K562 (cell line): ENCODE results near the gene KAZN. TPM values are rescaled to one million over a fixed set of nuclear protein-coding genes. Genes with fewer than 3 reads are reported as not detected.

Experiments
- CXXC5 ChIP-seq: fragments of 250-450 bp; sonication (Bioruptor Pico); IDR thresholded peaks from 2 replicates; pipeline ENCODE4 v1.8.0; 2022; ENCODE audit warnings: inconsistent platforms, mild to moderate bottlenecking, moderate library complexity
- E2F1 ChIP-seq: sonication (generic); formaldehyde crosslinking; IDR thresholded peaks from 2 replicates; pipeline ENCODE4 v1.8.1; 2023; ENCODE audit warnings: mild to moderate bottlenecking, missing genetic modification reagents, moderate library complexity
- EGR1 ChIP-seq: fragments of 450-650 bp; conservative IDR thresholded peaks from 2 replicates; pipeline ENCODE4 v1.6.1; 2017; ENCODE audit warnings: mild to moderate bottlenecking
- ELK3 ChIP-seq: fragments of 450-650 bp; formaldehyde crosslinking; IDR thresholded peaks from 2 replicates; pipeline ENCODE4 v1.4.0; 2020; ENCODE audit warnings: mild to moderate bottlenecking
- FOSL1 ChIP-seq: fragments of 200-800 bp; sonication (Bioruptor generic); conservative IDR thresholded peaks from 2 replicates; pipeline ENCODE4 v1.6.1; 2016; ENCODE audit warnings: missing genetic modification characterization, missing compliant biosample characterization
- HMG20A ChIP-seq: fragments of 450-650 bp; formaldehyde crosslinking; conservative IDR thresholded peaks from 2 replicates; pipeline ENCODE4 v1.4.0; 2020; ENCODE audit warnings: mild to moderate bottlenecking, mixed read lengths
- JUND ChIP-seq, 2 experiments: IDR thresholded peaks; 2 replicates in 1 of 2; 3 replicates in 1 of 2; pipeline ENCODE4 v1.6.1; 2011; ENCODE audit warnings: borderline replicate concordance in 2 of 2, low read depth in 2 of 2, low read length in 2 of 2, improper control_type of control experiment in 1 of 2, missing biosample characterization in 1 of 2, missing genetic modification characterization in 1 of 2, missing genetic modification reagents in 1 of 2
- MAX ChIP-seq: sonication (generic); formaldehyde crosslinking; IDR thresholded peaks from 2 replicates; pipeline ENCODE4 v1.9.0; 2022; ENCODE audit warnings: mild to moderate bottlenecking, missing genetic modification reagents
- RCOR1 ChIP-seq, 2 experiments: IDR thresholded peaks; 2 replicates each; pipeline ENCODE4 v1.6.1; 2012; ENCODE audit warnings: low read depth in 2 of 2, low read length in 2 of 2, borderline replicate concordance in 1 of 2, improper control_type of control experiment in 1 of 2
- RFX1 ChIP-seq: fragments of 450-650 bp; IDR thresholded peaks from 2 replicates; pipeline ENCODE4 v1.6.1; 2016; ENCODE audit warnings: mild to moderate bottlenecking, moderate library complexity
- SMAD3 ChIP-seq: fragments of 450-650 bp; formaldehyde crosslinking; conservative IDR thresholded peaks from 2 replicates; pipeline ENCODE4 v1.4.0; 2020; ENCODE audit warnings: mild to moderate bottlenecking
- USF1 ChIP-seq: sonication (generic); formaldehyde crosslinking; IDR thresholded peaks from 2 replicates; pipeline ENCODE4 v1.9.0; 2022; ENCODE audit warnings: mild to moderate bottlenecking, missing genetic modification reagents
- ZNF639 ChIP-seq, 2 experiments: fragments of 200-800 bp in 1 of 2; sonication (Bioruptor generic) in 1 of 2; sonication (generic) in 1 of 2; formaldehyde crosslinking in 1 of 2; IDR thresholded peaks in 1 of 2; conservative IDR thresholded peaks in 1 of 2; 2 replicates each; pipeline versions ENCODE4 v1.5.0 to v1.6.1; 2016 to 2020; ENCODE audit warnings: missing compliant biosample characterization in 1 of 2, missing genetic modification characterization in 1 of 2, missing genetic modification reagents in 1 of 2
- polyA plus RNA-seq, 8 experiments: library from polyadenylated mRNA; depleted of rRNA in 4 of 8; stranded (reverse) in 5 of 8; unstranded in 3 of 8; fragments of >200 nt; fragmentation: Nextera tagmentation in 2 of 8; fragmentation: Illumina TruSeq in 1 of 8; extraction: Ambion mirVana in 2 of 8; extraction: Trizol in 1 of 8; gene quantifications; 2 replicates each; pipeline versions ENCODE4 v1.2.1 to v1.2.3, GENCODE V29; 2011 to 2014; ENCODE audit warnings: inconsistent platforms in 1 of 8, missing spikeins in 1 of 8
- total RNA-seq, 7 experiments: library from RNA; depleted of rRNA in 6 of 7; stranded (reverse); fragments of >200 nt in 6 of 7; fragmentation: Illumina TruSeq in 2 of 7; extraction: Trizol in 2 of 7; gene quantifications; 2 replicates each; pipeline versions ENCODE4 v1.2.1 to v1.2.3, GENCODE V29; 2011 to 2021; ENCODE audit warnings: low replicate concordance in 1 of 7

The KAZN gene
- total and polyA plus RNA-seq, 9 of the 15 experiments (the other 6 are each of a cell fraction or from before 2014, with no cell fraction given): 2.1 to 21.6 (median 5.4) TPM

GRCh38 chr1:14970115-14970798 is 371.8 kb downstream of the KAZN start (continued):
- no peak for TF ChIP-seq E2F1 (CRISPR knock-in tag)
- TF ChIP-seq MAX (CRISPR knock-in tag): peak; percentile 52
- TF ChIP-seq EGR1: peak; percentile 77
- TF ChIP-seq CXXC5: peak; percentile 49
- TF ChIP-seq ZNF639 (CRISPR knock-in tag; conservative IDR thresholded peaks at IDR 0.05 in 1 of 2, IDR thresholded peaks at IDR 0.05 in 1 of 2): 0 out of 4 replicates have a peak, but pooled peaks of 1 of the 2 experiments have one; percentile 26
- TF ChIP-seq RFX1: peak; percentile 89
- TF ChIP-seq RCOR1 (IDR thresholded peaks at IDR 0.05; ENCODE audit: borderline replicate concordance in 1 of 2, low read depth in 2 of 2, low read length in 2 of 2): peak in 1 of 2 experiments; percentile 57; a peak in 1 of 4 replicates
- TF ChIP-seq SMAD3: no peak
- TF ChIP-seq JUND (IDR thresholded peaks at IDR 0.05; ENCODE audit: borderline replicate concordance, low read depth, low read length): peak; percentile 54
- no peak for TF ChIP-seq JUND (tag; IDR thresholded peaks at IDR 0.05; ENCODE audit: borderline replicate concordance, low read depth, low read length)
- TF ChIP-seq ELK3 (CRISPR knock-in tag): no peak
- no peak for TF ChIP-seq HMG20A (CRISPR knock-in tag)
- peak; percentile 77 for TF ChIP-seq FOSL1
- peak; percentile 99 for TF ChIP-seq USF1 (CRISPR knock-in tag)
